Loucy (cell line): ENCODE results near the gene ENOX1.

ENCODE experiments used
- EZH2phosphoT487 ChIP-seq: fragments of 200-600 bp; IDR thresholded peaks from 2 replicates; pipeline ENCODE4 v1.6.1; 2018; ENCODE audit warnings: antibody characterized with exemption, mild to moderate bottlenecking, moderate library complexity, borderline replicate concordance
- TF ChIP-seq, protein P1 (sequence below): fragments of 200-600 bp; sonication (generic); conservative IDR thresholded peaks from 2 replicates; pipeline ENCODE4 v1.5.1; 2014; ENCODE audit warnings: mild to moderate bottlenecking, antibody characterized with exemption, low read length

DNA sequence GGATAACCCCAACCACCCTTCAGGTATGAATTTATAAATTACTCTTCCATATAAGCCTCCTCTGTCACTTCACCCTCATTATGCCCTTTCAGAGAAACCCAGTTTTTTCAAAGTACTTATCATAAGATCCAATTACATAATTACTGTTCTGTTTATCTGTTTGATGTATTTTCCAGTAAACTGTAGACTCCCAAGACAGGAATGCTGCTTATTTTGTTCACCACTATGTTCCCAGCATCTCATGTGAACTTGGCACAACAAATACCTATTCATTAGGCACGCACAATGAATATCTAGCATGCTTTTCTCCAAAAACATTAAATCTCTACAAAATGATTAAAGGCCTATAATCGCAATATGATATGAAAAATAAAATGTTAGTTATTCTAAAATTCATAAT lies 13.2 kb downstream of the ENOX1 start:
- TF ChIP-seq, protein P1, sequence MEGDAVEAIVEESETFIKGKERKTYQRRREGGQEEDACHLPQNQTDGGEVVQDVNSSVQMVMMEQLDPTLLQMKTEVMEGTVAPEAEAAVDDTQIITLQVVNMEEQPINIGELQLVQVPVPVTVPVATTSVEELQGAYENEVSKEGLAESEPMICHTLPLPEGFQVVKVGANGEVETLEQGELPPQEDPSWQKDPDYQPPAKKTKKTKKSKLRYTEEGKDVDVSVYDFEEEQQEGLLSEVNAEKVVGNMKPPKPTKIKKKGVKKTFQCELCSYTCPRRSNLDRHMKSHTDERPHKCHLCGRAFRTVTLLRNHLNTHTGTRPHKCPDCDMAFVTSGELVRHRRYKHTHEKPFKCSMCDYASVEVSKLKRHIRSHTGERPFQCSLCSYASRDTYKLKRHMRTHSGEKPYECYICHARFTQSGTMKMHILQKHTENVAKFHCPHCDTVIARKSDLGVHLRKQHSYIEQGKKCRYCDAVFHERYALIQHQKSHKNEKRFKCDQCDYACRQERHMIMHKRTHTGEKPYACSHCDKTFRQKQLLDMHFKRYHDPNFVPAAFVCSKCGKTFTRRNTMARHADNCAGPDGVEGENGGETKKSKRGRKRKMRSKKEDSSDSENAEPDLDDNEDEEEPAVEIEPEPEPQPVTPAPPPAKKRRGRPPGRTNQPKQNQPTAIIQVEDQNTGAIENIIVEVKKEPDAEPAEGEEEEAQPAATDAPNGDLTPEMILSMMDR = no peak
- no peak for TF ChIP-seq EZH2phosphoT487
